ENCODE measurements around the gene CAMK2A. TPM values are rescaled to one million over a fixed set of nuclear protein-coding genes. Genes with fewer than 3 reads are reported as not detected.

CAMK2A gene
- total RNA-seq, 1 experiment from 2014 or later, result not detected

- no peak for DNase-seq (ENCODE audit: extremely low read depth, low read depth)
These were observed 93.7 kb downstream of the CAMK2A start for GRCh38 chr5:150195736-150196485.

DNA sequence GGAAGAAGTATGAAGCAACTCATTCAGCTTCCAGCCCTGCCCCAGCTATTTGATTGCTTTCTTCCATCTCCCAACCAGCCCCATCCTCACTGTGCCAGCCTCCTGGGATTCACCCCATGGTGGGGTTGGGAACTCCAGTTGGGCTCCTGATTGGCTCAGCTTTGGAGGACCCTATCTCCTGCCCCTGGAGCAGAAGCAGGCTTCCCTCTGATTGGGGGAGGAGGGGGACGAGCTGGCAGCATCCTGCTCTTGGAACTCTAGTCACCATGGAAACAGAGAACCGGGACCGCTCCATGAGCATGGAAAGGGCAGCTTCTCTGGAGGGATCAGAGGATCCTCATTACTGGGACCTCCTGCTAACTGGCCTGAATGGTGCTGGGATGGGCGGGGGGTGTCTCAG lies 97.1 kb downstream of the CAMK2A start:
- DNase-seq (ENCODE audit: extremely low read depth, low read depth), result no peak

DNA sequence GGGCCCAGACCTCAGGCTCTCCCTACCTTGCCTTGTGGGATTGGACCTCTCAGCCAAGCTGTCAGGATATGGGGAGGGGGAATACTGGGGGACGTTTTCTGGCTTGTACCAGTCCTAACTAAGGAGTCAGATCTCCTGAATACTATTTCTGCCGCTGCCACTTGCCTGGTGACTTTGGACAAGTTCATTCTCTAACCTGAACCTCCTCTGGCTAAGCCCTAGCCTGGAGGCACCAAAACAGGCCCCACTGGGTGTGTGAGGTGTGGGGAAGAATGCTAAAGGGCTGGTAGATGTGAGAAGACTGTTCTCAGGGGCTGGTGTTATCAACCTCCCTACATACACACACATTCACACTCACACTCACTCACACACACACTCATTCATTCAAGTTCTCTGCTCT lies 98.6 kb downstream of the CAMK2A start:
- no peak for DNase-seq (ENCODE audit: extremely low read depth, low read depth)

- DNase-seq (ENCODE audit: extremely low read depth, low read depth), result no peak
These were observed 99.0 kb downstream of the CAMK2A start for GRCh38 chr5:150190503-150190979.

DNA sequence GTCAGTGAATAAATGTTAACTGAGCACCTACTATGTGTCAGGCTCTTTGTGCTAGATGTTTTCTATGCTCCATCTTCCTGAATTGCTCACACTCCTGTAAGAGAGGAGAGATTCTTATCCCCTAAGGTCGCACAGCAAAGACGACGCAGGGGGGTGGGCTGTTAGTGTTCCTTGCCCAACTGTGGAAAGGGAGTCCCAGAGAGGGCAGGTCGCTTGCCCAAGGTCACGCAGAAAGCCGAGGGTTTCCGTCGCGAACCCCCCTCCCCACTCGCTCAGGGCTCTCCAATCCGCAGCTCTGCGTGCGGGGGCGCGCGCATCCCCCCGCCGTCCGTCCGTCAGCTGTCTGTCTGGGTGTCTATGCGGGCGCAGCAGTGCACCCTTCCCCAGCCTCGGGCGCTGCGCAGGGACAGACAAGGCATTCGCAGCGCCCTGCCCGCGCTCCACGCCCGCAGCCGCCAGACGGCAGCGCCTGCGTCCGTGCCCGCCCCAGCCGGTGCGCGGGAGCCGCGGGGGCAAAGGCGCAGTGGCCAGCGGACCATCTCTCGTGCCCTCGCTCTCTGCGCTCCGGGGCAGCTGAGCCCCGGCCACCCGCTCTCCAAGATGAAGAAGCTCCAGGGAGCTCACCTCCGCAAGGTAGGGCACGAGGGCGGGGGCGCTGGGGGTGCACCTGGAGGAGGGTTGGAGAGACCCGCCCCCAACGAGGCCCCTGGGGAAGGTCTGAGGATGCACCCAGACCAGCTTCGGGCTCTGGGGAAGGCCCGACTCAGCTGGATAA lies 99.7 kb downstream of the CAMK2A start, which contains the start of gene SLC6A7:
Gene SLC6A7, plus strand, starts transcription at position 335 of the 775 bp plus-strand sequence. Its CDS starts 266 bp downstream, at position 601.
- DNase-seq (ENCODE audit: extremely low read depth, low read depth), result no peak

DNA sequence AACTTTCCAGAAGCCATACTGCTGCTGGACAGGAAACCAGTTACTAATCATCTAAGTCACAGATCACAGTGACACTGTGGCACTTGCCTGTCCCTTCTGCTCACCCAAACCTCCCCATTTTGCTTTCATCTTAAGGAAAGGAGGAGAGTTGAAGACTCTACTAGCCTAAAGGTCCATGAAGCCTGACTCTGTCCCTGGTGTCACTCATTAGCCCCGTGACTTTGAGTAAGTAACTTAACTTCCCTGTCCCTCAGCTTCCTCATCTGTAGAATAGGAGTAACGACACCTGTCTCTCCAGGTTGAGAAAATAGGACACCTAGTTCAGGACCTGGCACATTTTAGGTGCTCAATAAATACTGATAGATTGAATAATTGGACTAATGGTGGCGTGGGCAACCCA lies 100.2 kb downstream of the CAMK2A start:
- no peak for DNase-seq (ENCODE audit: extremely low read depth, low read depth)

DNA sequence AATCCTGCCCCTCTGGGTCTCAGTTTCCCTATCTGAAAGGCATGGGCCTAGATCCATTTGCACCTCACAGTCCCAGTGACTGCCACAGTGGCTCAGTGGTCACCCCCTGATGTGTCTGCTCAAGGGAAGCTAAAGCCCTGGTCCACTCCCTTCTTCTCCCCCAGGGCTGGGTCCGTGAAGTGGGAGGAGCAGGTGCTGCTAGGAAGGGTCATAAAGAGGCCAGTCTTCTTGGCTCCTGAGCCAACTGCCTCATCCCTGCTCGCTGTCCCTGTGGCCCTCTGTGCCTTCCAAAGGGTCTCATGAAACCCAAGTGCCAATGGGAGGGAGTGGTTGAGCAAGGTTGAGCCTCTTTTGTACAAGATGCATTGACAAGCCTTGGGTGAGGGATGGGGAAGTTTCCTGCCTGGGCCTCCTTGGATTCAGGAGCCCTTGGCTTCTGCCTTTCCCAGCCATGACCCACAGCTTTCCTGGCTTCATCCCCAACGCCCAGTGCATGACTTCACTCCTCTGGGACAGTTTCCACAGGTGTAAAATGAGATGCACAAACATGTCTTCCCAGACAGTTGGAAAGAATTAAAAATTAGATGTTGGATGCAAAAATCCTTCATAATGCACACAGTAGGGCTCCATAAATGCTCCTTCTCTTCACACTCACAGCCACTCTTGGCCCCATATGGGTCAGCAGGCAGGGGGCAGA lies 101.3 kb downstream of the CAMK2A start:
- DNase-seq (ENCODE audit: extremely low read depth, low read depth), result no peak

DNA sequence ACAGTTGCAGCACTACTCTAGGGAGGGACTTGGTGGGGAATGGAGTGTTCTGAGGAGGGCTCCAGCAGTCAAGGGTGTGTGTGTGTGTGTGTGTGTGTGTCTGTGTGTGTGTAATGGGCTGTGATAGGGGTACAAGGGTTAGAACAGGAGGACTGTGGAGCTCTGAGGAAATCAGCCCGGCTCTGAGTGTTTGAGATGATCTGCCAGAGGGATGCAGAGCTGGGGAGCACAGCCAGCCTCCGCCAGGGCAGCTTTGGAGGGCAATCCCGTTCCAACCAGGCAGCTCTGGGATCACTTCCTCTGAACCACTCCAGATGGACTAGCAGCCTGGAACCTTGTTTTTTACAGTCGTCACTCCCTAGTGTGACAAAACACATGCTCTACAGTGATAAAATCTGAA lies 102.7 kb downstream of the CAMK2A start:
- no peak for DNase-seq (ENCODE audit: extremely low read depth, low read depth)

- DNase-seq (ENCODE audit: extremely low read depth, low read depth), result no peak
These were observed 103.4 kb downstream of the CAMK2A start for GRCh38 chr5:150186137-150186536.

- no peak for DNase-seq (ENCODE audit: extremely low read depth, low read depth)
These were observed 104.3 kb downstream of the CAMK2A start for GRCh38 chr5:150184990-150185912.

DNA sequence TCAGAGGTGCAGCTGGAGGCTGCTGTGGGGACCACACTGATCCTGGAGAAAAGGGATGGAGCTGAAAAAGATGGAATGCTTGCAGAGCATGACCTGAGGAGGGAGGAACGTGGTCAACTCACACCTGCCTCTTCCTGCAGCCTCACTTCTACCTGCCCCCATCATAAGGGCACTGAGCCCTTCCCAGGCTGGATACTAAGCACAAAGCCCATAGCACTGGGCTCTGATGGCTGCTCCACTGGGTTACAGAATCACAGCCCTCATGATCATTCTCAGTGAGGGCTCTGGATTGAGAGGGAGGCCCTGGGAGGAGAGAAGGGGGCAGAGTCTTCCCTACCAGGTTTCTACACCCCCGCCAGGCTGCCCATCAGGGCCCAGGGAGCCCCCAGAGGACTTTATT lies 105.6 kb downstream of the CAMK2A start:
- DNase-seq (ENCODE audit: extremely low read depth, low read depth), result no peak

GRCh38 chr5:150183436-150183835 lies 106.1 kb downstream of the CAMK2A start:
- no peak for DNase-seq (ENCODE audit: extremely low read depth, low read depth)

DNA sequence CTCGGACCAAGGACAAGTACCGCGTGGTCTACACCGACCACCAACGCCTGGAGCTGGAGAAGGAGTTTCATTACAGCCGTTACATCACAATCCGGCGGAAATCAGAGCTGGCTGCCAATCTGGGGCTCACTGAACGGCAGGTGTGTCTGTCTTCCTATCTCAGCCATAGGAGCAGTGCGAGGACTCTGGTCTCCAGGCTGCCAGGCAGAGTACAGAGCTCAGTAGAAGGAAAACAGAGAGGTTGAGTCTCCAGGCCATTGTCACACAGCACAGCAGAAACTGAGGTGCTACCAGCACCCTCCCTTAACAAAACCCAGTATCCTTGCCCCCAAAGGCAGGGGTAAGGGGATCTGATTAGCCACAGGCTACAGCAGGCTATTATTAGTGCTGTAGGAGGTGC lies 106.8 kb downstream of the CAMK2A start:
- DNase-seq (ENCODE audit: extremely low read depth, low read depth), result no peak

DNA sequence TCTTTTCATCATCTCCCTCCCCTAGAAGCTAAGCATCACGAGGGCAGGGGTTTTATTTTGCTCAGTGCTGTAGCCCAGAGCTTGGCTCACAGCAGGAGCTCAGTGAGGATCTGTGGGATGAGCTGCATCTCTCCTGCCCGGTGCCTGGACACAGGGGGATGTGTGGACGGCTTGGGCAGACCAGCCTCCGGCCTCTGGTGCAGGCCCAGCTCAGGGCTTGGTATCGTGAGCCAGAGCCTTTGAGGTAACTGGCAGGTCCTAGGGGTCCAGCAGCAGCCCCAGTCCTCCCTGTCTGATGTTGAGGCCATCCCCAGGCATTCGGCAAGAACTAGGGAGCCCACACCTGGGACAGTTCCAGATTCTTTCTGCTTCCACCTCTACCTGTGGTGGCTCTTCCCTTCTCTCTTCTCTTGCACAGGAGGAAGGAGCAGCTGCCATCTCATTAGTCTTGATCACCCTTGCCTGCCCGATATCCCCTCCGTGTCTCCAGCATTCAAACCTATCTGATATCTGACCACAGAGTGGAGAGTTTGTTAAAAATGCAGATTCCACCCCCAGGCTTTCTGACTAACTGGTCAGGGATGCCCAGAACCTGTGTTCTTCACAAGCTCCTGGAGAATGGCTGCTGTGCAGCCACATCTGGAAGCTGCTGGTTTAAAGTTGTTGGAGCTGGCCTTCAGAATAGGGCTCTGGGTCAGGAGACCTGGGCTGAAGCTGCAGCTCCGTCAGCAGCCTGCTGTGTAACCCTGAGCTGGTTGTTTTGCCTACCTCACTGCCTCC lies 107.6 kb downstream of the CAMK2A start:
- DNase-seq (ENCODE audit: extremely low read depth, low read depth), result no peak

- no peak for DNase-seq (ENCODE audit: extremely low read depth, low read depth)
These were observed 108.5 kb downstream of the CAMK2A start for GRCh38 chr5:150181027-150181426.

GRCh38 chr5:150180241-150181026 lies 109.1 kb downstream of the CAMK2A start:
- DNase-seq (ENCODE audit: extremely low read depth, low read depth), result no peak

- DNase-seq (ENCODE audit: extremely low read depth, low read depth), result no peak
These were observed 110.5 kb downstream of the CAMK2A start for GRCh38 chr5:150179019-150179620.

DNA sequence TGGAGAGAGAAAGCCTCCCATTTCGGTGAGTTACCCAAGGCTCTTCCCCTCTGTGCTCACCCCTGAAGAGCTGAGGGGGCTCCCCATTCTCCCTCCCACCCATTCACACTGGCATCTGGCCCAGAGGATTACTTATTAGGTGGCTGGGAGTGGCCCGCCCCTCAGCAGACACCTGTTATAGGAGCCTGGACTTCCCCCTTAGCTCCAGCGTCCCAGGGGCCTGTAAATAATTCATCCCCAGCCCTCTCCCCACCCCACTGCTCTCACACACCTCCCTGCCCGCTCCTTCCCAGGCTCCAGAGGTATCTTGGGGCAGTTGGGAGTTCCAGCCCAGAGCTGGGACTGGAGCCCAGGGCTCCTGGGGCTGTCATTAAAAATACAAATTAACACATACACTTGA lies 111.3 kb downstream of the CAMK2A start:
- DNase-seq (ENCODE audit: extremely low read depth, low read depth), result no peak
